Left kidney (tissue), 2 donors: Measurements from ENCODE around the gene HS2ST1. TPM values are rescaled to one million over a fixed set of nuclear protein-coding genes. Genes with fewer than 3 reads are reported as not detected.
"Not testable (repeated sequence)": the region's sequence is repeated elsewhere in the genome, so short reads cannot be mapped to it uniquely, and the experiment has no call there.

ENCODE experiments used
- DNase-seq: peaks from one replicate; pipeline ENCODE4 v3.0.0-alpha.2; 2013
- polyA plus RNA-seq: library from polyadenylated mRNA; unstranded; fragments of 120-200 nt; gene quantifications from one replicate; pipeline ENCODE4 v1.2.1, GENCODE V29; 2013; ENCODE audit not compliant: insufficient read length

HS2ST1 gene
- polyA plus RNA-seq, 1 donor, result 54.4 TPM

DNA sequence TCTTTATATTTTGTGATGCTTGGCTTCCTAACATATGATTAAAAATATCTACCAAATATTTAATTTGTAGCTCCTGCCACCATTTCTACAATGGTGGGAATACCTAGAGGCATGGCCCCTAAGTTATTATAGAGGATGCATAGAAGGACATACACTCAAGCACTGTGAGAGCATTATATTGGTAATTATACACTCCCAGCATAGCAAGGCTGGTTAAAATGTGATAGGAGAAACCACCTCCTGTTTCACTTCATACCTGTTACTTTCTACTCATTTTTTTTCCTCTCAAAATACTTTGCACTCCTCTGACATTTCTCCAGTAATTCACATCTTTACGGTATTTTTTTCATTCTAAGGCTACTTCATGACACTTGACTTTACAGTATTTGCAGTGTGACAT lies 92.9 kb downstream of the HS2ST1 start:
- DNase-seq, result no peak

- not testable (repeated sequence) for DNase-seq
These were observed 99.0 kb downstream of the HS2ST1 start for GRCh38 chr1:87013385-87013784.

GRCh38 chr1:87017998-87018672 lies 103.7 kb downstream of the HS2ST1 start:
- no peak for DNase-seq

- no peak for DNase-seq
These were observed 108.9 kb downstream of the HS2ST1 start for GRCh38 chr1:87023326-87023725.

- peak; percentile 15 for DNase-seq
These were observed 110.6 kb downstream of the HS2ST1 start for GRCh38 chr1:87024936-87025540.

DNA sequence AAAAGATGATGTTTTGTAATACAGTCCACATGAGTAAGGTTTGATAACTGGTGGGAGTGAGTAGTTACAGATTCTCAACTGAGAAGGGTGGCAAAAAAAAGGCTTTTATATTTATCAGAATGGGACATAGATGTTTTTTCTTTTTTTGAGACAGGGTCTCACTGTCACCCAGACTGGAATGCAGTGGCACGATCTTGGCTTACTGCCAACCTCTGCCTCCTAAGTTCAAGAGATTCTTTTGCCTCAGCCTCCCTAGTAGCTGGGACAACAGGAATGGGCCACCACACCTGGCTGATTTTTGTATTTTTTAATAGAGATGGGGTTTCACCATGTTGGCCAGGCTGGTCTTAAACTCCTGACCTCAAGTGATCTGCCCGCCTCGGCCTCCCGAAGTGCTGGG lies 113.1 kb downstream of the HS2ST1 start:
- not testable (repeated sequence) for DNase-seq

- DNase-seq, result no peak
These were observed 114.1 kb downstream of the HS2ST1 start for GRCh38 chr1:87028576-87028975.

GRCh38 chr1:87030740-87031690 lies 116.6 kb downstream of the HS2ST1 start:
- no peak for DNase-seq

GRCh38 chr1:87034351-87034750 lies 119.9 kb downstream of the HS2ST1 start:
- DNase-seq, result no peak

- DNase-seq, result no peak
These were observed 124.7 kb downstream of the HS2ST1 start for GRCh38 chr1:87039096-87039495.

GRCh38 chr1:87042111-87042811 lies 127.8 kb downstream of the HS2ST1 start:
- no peak for DNase-seq

DNA sequence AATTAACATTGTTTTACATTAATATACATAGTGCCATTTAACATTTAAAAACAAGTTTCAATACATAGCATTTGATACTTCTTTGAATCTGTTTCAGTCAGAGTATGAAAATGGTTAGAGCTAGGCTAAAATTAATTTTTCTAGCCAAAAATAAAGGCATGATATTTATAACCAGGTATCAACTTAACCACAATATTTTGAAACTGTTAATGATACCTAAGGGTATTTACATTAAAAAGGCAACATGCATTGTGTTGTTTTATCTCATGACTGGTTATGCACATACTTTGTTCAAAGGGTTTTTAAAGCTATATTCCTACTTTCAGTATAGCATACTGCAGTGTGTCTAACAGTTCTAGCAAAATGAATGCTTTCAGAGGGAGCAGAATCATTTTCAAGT lies 130.0 kb downstream of the HS2ST1 start:
- no peak for DNase-seq

DNA sequence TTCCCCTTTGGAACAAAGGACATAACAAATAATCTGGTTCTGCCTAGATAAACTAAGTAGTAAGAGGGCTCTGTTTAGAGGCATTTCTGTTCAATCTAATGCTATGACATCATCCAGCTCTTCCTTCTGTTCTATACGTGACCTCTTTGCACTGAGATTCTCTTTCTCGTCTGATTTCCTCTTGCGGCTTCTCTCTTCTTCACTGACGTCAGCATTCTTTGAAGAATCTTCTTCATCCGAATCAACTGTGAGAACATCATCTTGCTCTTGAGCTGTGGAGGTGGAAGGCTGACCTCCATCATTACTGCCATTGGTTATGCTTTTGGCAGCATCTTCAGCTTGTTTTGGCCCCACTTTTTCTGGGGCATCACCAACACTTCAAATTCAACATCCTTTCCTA lies 130.4 kb downstream of the HS2ST1 start:
- no peak for DNase-seq

- DNase-seq, result no peak
These were observed 131.4 kb downstream of the HS2ST1 start for GRCh38 chr1:87045761-87046304.

DNA sequence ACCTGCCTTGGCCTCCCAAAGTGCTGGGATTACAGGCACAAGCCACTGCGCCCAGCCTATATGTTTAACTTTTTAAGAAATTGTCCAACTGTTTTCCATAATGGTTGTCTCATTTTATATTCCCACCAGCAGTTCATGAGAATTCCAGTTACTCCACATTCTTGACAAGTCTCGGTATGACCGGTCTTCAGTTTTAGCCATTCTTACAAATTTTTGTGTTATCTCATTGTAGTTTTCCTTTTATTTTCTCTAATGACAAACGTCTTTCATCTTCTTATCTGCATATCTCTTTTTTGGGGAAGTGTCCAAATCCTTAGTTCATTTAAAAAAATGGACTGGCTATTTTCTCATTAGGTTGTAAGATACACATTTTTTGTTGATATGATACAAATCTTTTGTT lies 132.5 kb downstream of the HS2ST1 start:
- DNase-seq, result no peak

DNA sequence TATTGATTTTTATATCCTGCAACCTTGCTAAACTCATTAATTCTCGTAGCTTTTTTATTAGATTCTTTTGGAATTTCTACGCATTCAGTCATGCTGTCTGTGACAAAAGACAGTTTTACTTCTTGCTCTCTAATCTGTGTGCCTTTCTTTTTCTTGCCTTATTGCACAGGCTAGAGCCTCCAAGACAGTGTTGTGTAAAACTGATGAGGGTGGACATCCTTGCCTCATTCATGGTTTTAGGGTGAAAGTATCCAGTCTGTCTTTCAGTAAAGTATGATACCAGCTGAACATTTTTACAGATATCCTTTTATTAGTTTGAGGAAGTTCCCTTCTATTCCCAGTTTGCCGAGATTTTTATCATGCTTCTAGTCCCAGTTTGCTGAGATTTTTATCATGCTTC lies 133.8 kb downstream of the HS2ST1 start:
- DNase-seq, result no peak

- no peak for DNase-seq
These were observed 137.5 kb downstream of the HS2ST1 start for GRCh38 chr1:87051965-87052364.

DNA sequence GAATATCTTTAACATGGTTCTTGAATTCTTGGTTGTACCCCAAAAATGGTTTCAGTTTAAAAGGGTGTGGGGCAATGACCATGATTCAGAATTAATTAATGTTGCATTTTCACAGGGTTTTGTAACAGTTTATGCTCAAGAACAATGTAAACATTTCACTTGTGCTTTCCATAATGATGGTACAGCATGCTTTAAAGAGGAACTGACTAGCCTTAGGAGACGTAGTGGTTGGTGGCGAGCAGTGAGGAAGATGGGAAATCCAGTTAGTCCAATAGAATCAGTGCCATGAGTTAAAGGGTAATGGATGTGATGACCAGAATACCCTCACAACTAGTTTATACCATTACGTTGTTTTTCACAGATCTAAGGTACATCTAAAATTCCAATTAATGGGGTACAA lies 138.0 kb downstream of the HS2ST1 start:
- no peak for DNase-seq

GRCh38 chr1:87052961-87053360 lies 138.5 kb downstream of the HS2ST1 start:
- no peak for DNase-seq

GRCh38 chr1:87053446-87053845 lies 139.0 kb downstream of the HS2ST1 start:
- no peak for DNase-seq

GRCh38 chr1:87056974-87057373 lies 142.5 kb downstream of the HS2ST1 start:
- no peak for DNase-seq

- no peak for DNase-seq
These were observed 143.9 kb downstream of the HS2ST1 start for GRCh38 chr1:87058343-87058649.
